HG03558 (cell line): ENCODE results near the gene NEO1.
"Not testable (repeated sequence)": the region's sequence is repeated elsewhere in the genome, so short reads cannot be mapped to it uniquely, and the experiment has no call there.

Experiments used
- ATAC-seq: cut with Tn5 transposase; IDR thresholded peaks from one replicate; pipeline ENCODE4 v1.9.1; 2021; ENCODE audit warnings: moderate number of reproducible peaks; ENCODE audit not compliant: unreplicated experiment; ENCODE audit errors: extremely low read depth

The NEO1 gene

GRCh38 chr15:73293773-73294172, 241.5 kb downstream of the NEO1 start:
- ATAC-seq = no peak

DNA sequence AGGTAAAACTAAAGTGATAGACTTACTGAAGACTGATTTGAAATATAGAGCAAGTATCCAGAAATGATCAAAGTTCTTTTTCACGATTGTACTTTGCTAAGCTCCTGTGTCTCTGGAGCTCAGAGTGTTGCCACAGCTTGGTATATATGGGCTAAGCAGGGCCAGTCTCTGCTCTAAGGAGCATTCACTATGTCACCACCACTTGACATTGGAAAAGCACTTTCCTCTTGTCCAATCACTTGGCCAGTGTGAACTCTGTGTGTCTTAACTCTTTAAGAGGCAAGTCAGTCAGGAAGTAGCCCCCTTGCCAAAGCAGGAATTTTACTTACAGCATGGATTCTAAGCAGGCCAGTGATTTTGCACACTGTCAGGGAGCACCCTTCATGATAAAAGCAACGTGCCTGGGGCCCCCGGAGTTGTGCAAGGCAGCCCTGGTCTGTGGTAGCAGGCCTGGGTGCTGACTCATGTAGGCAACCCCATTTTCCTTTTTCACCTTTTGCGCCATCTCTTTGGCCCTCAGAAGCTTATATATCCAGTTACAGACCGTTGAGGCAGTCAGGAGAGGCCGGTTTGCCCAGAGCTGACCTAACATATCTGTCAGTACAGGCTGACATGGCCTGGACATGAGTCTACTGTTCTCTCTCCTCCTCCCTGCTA, 243.5 kb downstream of the NEO1 start:
- ATAC-seq = no peak

DNA sequence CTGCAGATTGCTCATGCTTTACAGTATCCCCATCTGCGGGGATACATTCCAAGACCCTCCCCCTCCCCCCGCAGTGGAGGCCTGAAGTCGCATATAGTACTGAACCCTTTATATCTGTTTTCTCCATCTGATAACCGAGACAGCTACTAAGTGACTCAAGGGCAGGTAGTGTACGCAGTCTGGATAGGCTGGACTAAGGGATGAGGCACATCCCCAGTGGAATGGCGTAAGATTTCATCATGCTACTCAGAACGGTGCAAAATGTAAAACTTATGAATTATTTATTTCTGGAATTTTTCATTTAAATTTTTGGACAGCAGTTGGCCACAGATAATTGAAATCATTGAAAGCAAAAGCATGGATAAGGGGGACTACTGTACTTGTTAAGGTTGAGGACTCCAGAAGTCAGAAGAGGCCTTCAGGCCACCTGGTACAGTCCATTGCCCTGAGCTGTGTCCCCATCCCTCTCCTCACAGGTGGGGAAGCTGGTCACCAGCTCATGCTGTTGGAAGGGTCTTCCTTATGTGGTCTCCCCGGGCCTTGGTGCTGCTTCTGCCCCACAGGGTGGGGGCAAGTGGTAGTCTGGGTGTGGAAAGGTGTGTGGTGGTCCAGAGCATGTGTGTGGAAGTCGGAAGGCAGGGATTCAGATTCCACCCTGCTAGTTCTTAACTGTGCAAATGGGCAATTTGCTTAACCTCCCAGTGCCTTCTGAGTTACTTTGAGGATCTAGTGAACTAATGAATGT, 244.5 kb downstream of the NEO1 start:
- no peak for ATAC-seq

GRCh38 chr15:73298522-73299245, 246.4 kb downstream of the NEO1 start:
- no peak for ATAC-seq

DNA sequence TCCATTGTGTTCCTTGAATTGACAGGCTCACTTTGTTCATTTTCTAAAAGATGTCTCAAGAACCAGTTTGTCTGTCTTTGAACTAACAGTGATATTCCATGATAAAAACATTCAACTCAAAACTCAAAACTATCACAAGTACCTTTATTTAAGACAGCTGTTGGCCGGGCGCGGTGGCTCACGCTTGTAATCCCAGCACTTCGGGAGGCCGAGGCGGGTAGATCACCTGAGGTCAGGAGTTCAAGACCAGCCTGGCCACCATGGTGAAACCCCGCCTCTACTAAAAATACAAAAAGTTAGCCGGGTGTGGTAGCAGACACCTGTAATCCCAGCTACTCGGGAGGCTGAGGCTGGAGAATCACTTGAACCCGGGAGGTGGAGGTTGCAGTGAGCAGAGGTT, 248.0 kb downstream of the NEO1 start:
- not testable (repeated sequence) for ATAC-seq

DNA sequence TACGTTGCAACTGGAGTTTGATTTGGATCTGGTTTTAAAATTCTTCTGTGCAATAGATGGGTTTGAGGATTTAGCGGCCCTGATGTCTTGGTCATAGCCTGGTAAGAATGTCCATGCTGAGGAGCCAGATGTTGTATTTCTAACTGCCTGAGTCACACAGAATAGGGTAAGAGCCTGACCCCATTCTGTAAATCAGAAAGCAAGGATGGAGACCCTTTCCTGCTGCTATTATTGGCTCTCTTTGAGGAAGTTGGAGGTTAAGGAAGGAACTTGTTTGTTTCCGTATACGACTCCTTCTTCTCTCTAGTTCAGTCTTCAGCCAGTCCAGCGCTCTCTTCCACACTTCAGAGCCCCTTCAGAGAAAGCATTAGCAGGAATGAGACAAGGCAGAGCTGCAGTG, 251.4 kb downstream of the NEO1 start:
- ATAC-seq = no peak

DNA sequence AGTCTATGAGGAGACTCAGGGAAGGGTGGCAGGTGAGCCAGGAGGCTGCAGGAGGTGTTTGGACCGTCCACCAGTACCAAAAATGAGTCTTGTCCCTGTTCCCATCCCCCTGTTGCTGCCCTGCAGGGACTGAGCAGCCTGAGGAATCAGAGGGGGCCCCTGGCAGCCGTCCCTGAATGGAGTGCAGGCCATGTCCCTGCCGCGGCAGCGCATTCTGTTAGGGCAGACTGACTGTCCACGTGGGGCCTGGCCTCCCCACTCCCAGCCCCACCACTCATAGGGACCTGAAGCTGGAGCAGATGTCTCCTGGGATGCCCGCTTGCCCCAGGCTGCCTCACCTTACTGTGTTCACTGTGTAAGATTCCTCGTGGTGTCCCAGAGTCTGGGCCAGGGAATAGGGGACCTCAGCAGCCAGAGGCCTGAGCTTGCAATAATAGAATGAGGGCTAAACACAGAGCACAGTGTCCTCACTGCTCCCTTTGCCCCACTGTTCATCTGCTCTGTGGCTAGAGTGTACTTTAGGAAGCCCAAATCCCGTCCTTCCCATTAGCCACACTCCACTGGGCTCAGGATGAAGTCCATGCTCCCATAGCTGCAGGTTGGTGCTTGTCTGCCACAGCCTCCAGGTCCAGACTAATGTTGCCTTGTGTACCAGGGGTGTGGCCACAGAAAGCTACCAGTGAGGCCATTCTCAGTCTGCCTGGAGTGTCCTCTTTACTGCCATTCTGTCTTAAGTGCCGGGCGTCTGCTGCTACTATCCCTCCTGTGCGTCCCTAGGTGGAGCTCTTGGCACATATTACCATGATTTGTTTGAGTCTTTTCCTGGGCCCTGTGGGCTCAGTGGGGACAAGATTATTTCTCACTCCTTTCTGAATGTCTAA, 253.3 kb downstream of the NEO1 start:
- no peak for ATAC-seq

DNA sequence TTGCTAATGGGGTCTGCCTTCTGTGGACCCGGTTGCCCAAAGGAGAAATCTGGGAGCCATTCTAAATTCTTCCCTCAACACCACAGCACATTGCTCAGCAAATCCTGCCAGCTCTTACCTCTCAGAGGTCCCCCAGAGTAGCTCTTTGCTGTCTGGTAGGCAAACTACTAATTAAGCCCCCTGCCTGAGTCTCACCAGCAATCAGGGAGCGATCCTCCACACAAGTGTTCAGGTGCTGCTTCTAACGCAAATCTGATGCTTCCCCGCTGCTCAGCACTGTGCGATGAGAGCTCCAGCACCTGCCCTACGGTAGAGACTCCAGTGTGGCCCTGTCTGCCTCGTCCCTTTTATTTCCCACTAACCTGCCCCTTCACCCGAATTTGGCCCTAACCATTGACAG, 256.0 kb downstream of the NEO1 start:
- no peak for ATAC-seq

- ATAC-seq = no peak
These were observed 261.6 kb downstream of the NEO1 start for GRCh38 chr15:73313861-73314260.

GRCh38 chr15:73317651-73318462, 265.6 kb downstream of the NEO1 start:
- no peak for ATAC-seq

DNA sequence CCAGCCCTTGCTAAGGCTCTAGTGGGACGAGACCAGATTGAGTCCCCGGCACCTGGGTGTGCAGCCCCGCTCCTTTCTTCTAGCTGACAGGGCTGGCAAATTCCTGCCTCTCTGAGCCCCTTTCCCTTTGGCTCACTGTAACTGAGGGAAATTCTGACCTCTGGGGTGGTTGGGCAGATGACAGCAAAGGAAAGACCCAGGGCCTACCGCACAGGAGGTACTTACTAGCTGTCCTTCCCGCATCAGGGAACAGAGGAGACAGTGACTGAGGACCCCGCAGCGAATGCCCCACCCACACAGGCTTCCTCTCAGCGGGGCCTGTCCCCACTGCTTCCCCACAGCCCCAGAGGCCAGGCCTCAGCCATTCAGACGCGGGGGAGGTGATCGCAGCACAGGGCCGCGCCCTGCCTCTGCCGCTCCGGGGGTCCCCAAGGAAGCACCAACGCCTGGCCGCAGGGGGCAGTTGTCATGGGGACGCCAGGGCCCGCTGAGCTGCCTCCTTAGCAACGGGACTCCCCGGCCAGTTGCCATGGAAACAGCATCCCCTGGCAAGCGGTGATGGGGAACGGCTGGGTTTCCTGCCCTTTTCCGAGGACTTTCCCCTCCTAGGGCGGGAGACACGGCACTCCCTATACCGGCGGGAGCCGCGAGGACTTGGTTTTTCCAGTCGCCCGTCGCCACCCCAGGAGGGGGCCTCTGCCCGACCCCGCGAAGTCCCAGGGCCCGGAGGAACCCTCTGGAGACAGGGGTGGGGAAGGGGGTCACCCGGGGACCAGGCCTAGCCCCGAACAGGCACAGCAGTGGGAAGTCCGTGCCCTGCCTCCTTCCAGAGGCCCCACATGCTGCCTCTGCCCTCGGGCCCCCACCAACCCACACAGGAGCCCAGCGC, 266.4 kb downstream of the NEO1 start:
- ATAC-seq = no peak

DNA sequence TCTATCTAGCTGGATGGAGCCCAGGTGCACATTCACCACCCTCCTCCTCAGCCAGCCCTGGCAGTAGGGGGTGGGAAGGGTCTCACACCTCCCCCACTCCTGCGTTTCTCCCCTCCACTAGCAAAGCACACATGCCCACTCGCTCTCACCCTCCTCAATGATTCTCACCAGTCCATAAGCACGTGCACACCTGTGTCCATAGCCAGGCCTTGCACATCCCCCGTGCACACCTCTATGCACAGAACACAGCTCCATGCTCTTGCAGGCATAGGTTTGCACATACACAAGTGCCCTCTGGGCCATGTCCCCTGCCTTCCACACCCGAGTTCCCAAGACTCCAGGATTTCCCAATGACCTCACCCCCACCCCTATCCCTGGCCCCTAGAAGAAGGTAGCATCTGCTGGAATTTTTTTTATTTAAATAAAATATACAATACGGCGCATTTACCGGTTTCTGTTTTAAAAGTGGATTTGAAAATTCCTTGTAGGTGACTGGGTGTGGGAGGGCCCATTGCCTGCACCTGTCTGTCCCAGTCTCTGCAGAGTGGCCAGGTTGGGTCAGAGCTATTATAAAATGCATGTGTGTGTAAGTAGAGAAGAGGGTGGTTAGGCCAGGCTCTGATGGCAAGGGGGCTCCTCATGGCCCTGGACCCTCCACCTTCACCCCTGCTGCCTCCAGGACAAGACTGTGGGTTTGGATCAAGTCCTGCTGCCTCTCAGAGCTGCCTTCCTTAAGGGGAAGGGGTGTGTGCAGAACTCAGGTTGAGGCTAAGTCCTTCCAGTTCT, 267.4 kb downstream of the NEO1 start:
- ATAC-seq = no peak

- no peak for ATAC-seq
These were observed 268.4 kb downstream of the NEO1 start for GRCh38 chr15:73320619-73321180.

GRCh38 chr15:73321496-73322450, 269.5 kb downstream of the NEO1 start:
- no peak for ATAC-seq

DNA sequence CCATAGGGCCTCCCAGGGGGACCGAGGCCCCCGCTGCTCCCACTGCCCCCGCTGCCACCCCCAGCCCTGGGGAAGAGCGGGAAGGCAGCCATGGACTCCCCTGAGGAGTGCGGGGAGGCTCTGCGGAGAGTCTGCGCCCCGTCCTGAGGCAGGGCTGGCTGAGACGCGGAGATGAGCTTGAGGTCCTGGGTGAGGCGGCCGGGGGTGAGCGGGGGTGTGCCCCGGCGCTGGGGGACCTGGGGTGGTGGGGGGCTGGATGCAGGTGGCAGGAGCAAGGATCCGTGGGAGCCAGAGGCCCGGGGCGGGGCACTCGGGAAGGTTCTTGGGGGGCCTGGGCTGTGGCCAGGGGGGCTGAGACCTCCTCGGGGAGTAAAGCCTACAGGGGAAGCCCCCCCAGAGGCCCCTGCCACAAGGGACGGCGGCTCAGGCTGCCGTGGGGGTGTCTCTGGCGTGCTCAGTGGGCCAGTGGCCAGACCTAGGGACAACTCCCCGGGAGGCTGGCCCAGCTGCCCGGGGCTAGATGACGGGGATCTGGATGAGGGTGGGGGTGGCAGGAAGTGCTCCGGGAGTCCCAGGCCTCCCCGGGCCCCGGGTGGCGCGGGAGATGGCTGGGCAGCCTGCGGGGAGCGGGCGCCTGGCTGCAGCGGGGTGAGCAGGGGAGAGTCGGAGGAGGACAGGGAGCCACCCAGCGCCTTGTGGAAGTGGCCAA, 270.6 kb downstream of the NEO1 start:
- no peak for ATAC-seq
